Measurements from ENCODE around the gene CZIB. TPM values are rescaled to one million over a fixed set of nuclear protein-coding genes. Genes with fewer than 3 reads are reported as not detected.

Gene CZIB
- total and polyA plus RNA-seq, 2 of the 13 experiments (the other 11 are each of a cell fraction or from before 2014, with no cell fraction given), result 49.2 to 67.0 TPM

- TF ChIP-seq ZNF496 (CRISPR knock-in tag; IDR thresholded peaks at IDR 0.05; ENCODE audit: insufficient replicate concordance) (no peak), ZNF3 (CRISPR knock-in tag; IDR thresholded peaks at IDR 0.05) (no peak), MAFK (conservative IDR thresholded peaks at IDR 0.05 in 1 of 2, IDR thresholded peaks at IDR 0.05 in 1 of 2; ENCODE audit: low read length in 2 of 2) (peak; percentile 41 to 68; a peak in 2 of 4 replicates), MIER2 (CRISPR knock-in tag; IDR thresholded peaks at IDR 0.05) (no peak), CREM (IDR thresholded peaks at IDR 0.05) (no peak), CREM (CRISPR knock-in tag; IDR thresholded peaks at IDR 0.05) (no peak), HDAC2 (CRISPR knock-in tag; IDR thresholded peaks at IDR 0.05) (no peak), ZNF891 (CRISPR knock-in tag; IDR thresholded peaks at IDR 0.05) (no peak)
Measured at GRCh38 chr1:53262000-53262399, 41.6 kb upstream of the CZIB start (continued).

- CTCF ChIA-PET (ENCODE audit: low intra/inter-chr PET ratio, low total read pairs), result no interaction called here
- Histone ChIP-seq H3K4me3 (replicated peaks in 1 of 3; ENCODE audit: insufficient read depth in 1 of 3, low read depth in 2 of 3, low read length in 3 of 3) (no peak overlapping the region), H3K4me1 (ENCODE audit: insufficient read depth, low read length) (no peaks in the 10 kb centered on the region), H3K4me2 (ENCODE audit: low read depth, low read length) (no peak overlapping the region), H3K36me3 (replicated peaks in 1 of 2; ENCODE audit: control insufficient read depth in 1 of 2, insufficient read depth in 2 of 2, low read length in 2 of 2) (peaks cover 25 to 80% of the 10 kb centered on the region in 2 experiments), H4K20me1 (ENCODE audit: insufficient read depth, low read length) (no peaks in the 10 kb centered on the region), H3K27ac (ENCODE audit: extremely low read length, insufficient read depth, low read length) (no peak overlapping the region), H3K9ac (ENCODE audit: insufficient read depth, low read depth, low read length) (no peak overlapping the region), H3K79me2 (ENCODE audit: insufficient read depth, low read length) (no peaks in the 10 kb centered on the region), H3K9me3 (ENCODE audit: low read length) (no peaks in the 10 kb centered on the region), H3K27me3 (ENCODE audit: control insufficient read depth in 1 of 2, insufficient read depth in 2 of 2, low read length in 2 of 2) (no peaks in the 10 kb centered on the region), H2AFZ (ENCODE audit: low read length) (no peak overlapping the region)
- intact Hi-C loops (cut with micrococcal nuclease; ENCODE audit: unreplicated experiment) (no loop called here), in situ Hi-C loops (cut with HindIII; ENCODE audit: extremely low pct_ligation_motif_present, low pct_unique_long_range_greater_than_20kb) (no loop called here)
- POLR2A ChIA-PET, result no interaction called here
- no peak for TF ChIP-seq TFDP1 (CRISPR knock-in tag; IDR thresholded peaks at IDR 0.05; ENCODE audit: borderline replicate concordance)
- no peak for TF ChIP-seq SP2 (CRISPR knock-in tag; IDR thresholded peaks at IDR 0.05)
- TF ChIP-seq MAFF (IDR thresholded peaks at IDR 0.05; ENCODE audit: low read depth, low read length), result peak; percentile 27; the same call in 1 of the 2 replicates
- TF ChIP-seq MAFK (conservative IDR thresholded peaks at IDR 0.05 in 1 of 2, IDR thresholded peaks at IDR 0.05 in 1 of 2; ENCODE audit: low read length in 2 of 2), result peak; percentile 24 to 72; a peak in 3 of 4 replicates
- TF ChIP-seq STAT5B (CRISPR knock-in tag; IDR thresholded peaks at IDR 0.05), result no peak
- ATAC-seq, result no peak
- FAIRE-seq, result no peak
- 94% methylated on average over 4 of the region's 4 CpGs for WGBS (ENCODE audit: low lambda C conversion rate)
- no TSS peak for BruUV-seq (replicated peaks)
- DNase-seq (ENCODE audit: low spot score), result no peak
Measured at GRCh38 chr1:53260631-53261247, 40.3 kb upstream of the CZIB start.

Measured in HepG2 (cell line).